SH-SY5Y (cell line): Measurements from ENCODE around the gene RCBTB2.

ENCODE experiments used
- GATA2 ChIP-seq: IDR thresholded peaks from 2 replicates; pipeline ENCODE4 v1.6.1; 2011; ENCODE audit warnings: mild to moderate bottlenecking, low read depth, low read length
- GATA3 ChIP-seq: IDR thresholded peaks from 2 replicates; pipeline ENCODE4 v1.6.1; 2011; ENCODE audit warnings: low read depth, mild to moderate bottlenecking, low read length, moderate library complexity

DNA sequence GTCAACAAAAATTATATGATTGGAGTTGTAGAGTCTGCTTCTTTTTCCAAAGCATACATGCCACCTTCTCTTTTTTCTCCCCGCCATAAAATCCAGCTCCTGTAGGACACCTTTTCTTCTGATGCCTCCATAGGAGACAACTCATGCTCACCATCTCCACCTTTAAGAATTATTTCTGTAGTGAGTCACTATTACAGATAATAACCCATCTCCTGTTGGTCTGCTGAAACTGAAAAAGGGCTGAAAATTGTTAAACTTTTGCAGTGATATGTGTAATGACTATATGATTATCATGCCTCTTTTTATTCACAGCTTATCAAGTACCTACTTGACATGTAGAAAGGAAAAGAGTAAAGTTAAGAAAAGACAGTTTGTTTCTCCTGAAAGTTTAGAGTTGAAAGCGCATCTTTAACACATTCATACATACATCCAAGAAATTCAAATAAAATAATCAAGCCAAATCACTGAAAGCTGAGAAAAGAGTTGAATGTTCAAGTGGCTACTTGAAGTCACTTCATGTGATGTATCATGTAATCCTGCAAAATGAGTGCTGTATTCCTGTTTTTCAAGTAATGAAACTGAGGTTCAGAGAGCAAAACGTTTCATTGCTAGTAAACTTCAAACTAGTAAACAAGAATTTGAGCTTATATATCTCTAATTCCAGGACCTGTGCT is 84.5 kb downstream of the RCBTB2 start:
- TF ChIP-seq GATA3 (no peak), GATA2 (no peak)
